Stimulated activated CD4-positive, alpha-beta T cell treated with anti-CD3 and anti-CD28 coated beads, Interleukin-4, amount 100 ng/mL, for 1 hour (primary cell): Measurements from ENCODE around the gene SDC4.

Experiments
- DNase-seq: peaks from one replicate; pipeline ENCODE4 v3.0.0-alpha.2; 2020

SDC4 gene

GRCh38 chr20:45342855-45343531 is 5.2 kb downstream of the SDC4 start:
- DNase-seq: no peak

- DNase-seq: no peak
Observed at GRCh38 chr20:45341939-45342854, 6.0 kb downstream of the SDC4 start.

- DNase-seq: no peak
Observed at GRCh38 chr20:45341579-45341938, 6.7 kb downstream of the SDC4 start.

GRCh38 chr20:45340951-45341350 is 7.3 kb downstream of the SDC4 start:
- DNase-seq: no peak

- no peak for DNase-seq
Observed at GRCh38 chr20:45340236-45340847, 7.9 kb downstream of the SDC4 start.

GRCh38 chr20:45339799-45340198 is 8.4 kb downstream of the SDC4 start:
- DNase-seq: no peak

GRCh38 chr20:45339084-45339483 is 9.1 kb downstream of the SDC4 start:
- DNase-seq: no peak

- DNase-seq: no peak
Observed at GRCh38 chr20:45338121-45339030, 9.8 kb downstream of the SDC4 start.

GRCh38 chr20:45337367-45338120 is 10.7 kb downstream of the SDC4 start:
- no peak for DNase-seq

GRCh38 chr20:45336530-45337366 is 11.5 kb downstream of the SDC4 start:
- no peak for DNase-seq

- DNase-seq: no peak
Observed at GRCh38 chr20:45330476-45330875, 17.7 kb downstream of the SDC4 start.

- no peak for DNase-seq
Observed at GRCh38 chr20:45329497-45330319, 18.5 kb downstream of the SDC4 start.

- no peak for DNase-seq
Observed at GRCh38 chr20:45328451-45328850, 19.8 kb downstream of the SDC4 start.

GRCh38 chr20:45325371-45325770 is 22.9 kb downstream of the SDC4 start:
- DNase-seq: no peak

- no peak for DNase-seq
Observed at GRCh38 chr20:45323731-45324130, 24.5 kb downstream of the SDC4 start.

GRCh38 chr20:45322952-45323383 is 25.3 kb downstream of the SDC4 start:
- DNase-seq: no peak

GRCh38 chr20:45320948-45321595 is 27.2 kb downstream of the SDC4 start:
- no peak for DNase-seq

- no peak for DNase-seq
Observed at GRCh38 chr20:45318948-45319347, 29.3 kb downstream of the SDC4 start.

- DNase-seq: no peak
Observed at GRCh38 chr20:45318386-45318939, 29.8 kb downstream of the SDC4 start.
